ENCODE measurements around the gene VCAN. TPM values are rescaled to one million over a fixed set of nuclear protein-coding genes. Genes with fewer than 3 reads are reported as not detected.

Gene VCAN
- total RNA-seq, 4 donors from 2014 or later, result 66.9 to 117 (median 71.6) TPM

DNA sequence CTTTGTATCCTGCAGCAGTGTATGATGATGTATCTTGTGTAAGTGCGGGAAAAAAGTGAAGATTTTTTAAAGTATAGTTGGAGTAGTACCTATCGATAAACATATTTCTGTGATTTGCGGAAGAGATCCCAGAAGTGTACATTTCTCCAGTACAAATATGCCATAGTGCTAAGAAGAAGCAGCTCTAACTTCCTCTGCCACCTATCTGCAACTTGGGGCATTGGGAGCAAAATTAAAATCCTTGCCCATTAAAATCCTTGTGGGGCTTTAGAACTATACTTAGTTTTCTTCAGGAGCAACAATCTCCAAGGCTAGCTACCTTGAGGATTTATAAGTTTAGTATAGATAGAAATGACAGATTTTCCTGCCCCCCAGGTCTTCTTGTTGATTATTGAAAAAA lies 123.7 kb downstream of the VCAN start:
- Histone ChIP-seq H3K9me3 (no peaks in the 10 kb centered on the region), H3K4me3 (no peak overlapping the region), H3K27me3 (no peaks in the 10 kb centered on the region), H3K4me1 (no peaks in the 10 kb centered on the region), H3K27ac (replicated peaks in 1 of 4) (no peak overlapping the region), H3K36me3 (no peaks in the 10 kb centered on the region)
- no peak for TF ChIP-seq POLR2A (IDR thresholded peaks at IDR 0.05; ENCODE audit: low read depth)
- TF ChIP-seq EP300 (IDR thresholded peaks at IDR 0.05), result no peak
- TF ChIP-seq, protein P1, sequence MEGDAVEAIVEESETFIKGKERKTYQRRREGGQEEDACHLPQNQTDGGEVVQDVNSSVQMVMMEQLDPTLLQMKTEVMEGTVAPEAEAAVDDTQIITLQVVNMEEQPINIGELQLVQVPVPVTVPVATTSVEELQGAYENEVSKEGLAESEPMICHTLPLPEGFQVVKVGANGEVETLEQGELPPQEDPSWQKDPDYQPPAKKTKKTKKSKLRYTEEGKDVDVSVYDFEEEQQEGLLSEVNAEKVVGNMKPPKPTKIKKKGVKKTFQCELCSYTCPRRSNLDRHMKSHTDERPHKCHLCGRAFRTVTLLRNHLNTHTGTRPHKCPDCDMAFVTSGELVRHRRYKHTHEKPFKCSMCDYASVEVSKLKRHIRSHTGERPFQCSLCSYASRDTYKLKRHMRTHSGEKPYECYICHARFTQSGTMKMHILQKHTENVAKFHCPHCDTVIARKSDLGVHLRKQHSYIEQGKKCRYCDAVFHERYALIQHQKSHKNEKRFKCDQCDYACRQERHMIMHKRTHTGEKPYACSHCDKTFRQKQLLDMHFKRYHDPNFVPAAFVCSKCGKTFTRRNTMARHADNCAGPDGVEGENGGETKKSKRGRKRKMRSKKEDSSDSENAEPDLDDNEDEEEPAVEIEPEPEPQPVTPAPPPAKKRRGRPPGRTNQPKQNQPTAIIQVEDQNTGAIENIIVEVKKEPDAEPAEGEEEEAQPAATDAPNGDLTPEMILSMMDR (IDR thresholded peaks at IDR 0.05), result no peak
- no peak for TF ChIP-seq POLR2AphosphoS5 (IDR thresholded peaks at IDR 0.05)
- intact Hi-C loops (cut with DNase I), result no loop called here
- 96% methylated on average over 3 of the region's 3 CpGs for WGBS
- no peak for DNase-seq (ENCODE audit: extremely low spot score)

DNA sequence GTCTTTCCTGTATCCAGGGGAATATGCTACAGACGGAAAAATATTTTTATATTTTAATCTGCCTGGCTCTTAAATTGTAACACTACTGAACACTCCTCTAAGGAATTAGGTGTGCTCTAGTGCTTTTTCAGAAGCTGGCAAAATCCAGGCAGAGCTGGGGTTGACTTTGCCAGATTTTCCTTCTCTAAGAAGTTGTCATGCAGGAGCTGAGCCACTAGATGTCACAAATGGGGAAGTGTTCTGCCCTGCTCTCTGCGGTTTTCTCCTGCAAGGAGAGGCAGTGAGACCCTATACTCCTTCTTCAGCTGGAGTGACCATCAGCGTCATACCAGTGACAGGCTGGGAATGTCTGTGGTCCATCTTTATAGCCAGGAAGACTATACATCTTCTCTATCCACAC lies 136.6 kb downstream of the VCAN start:
- no peaks in the 10 kb centered on the region for H3K27me3 ChIP-seq
- H3K27ac ChIP-seq (replicated peaks in 1 of 4), result no peak overlapping the region
- intact Hi-C loops (cut with DNase I), result no loop called here
- no peaks in the 10 kb centered on the region for H3K9me3 ChIP-seq
- TF ChIP-seq, protein P1 (IDR thresholded peaks at IDR 0.05), result peak in 1 of 3 experiments; percentile 32
- no peak for TF ChIP-seq POLR2AphosphoS5 (IDR thresholded peaks at IDR 0.05)
- TF ChIP-seq EP300 (IDR thresholded peaks at IDR 0.05), result no peak
- H3K4me3 ChIP-seq, result no peak overlapping the region
- peak; percentile 37 for DNase-seq (ENCODE audit: extremely low spot score)
- H3K36me3 ChIP-seq, result no peaks in the 10 kb centered on the region
- no peaks in the 10 kb centered on the region for H3K4me1 ChIP-seq
- WGBS, result 23% methylated on average over 3 of the region's 3 CpGs

DNA sequence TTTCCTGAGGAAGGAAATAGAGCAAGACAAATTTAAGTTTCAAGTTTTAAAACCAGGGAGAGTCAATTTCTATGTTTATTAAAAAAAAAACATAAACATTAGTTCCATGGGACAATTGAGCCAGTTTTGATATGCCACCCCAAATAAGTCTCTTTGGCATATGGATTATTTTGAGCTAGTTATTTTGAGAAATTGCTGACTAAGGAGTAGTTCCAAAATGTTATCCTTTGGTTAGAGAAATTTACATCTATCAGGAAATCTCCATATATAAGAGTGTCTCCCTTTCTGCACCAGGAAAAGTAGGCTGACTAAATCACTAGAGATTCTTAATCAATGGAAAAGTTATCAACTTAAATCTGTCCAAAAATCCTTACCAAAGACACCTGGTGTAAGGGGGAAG lies 143.3 kb downstream of the VCAN start:
- H3K4me1 ChIP-seq, result no peaks in the 10 kb centered on the region
- H3K4me3 ChIP-seq, result no peak overlapping the region
- no peak overlapping the region for H3K27ac ChIP-seq (replicated peaks in 1 of 4)
- intact Hi-C loops (cut with DNase I), result no loop called here
- H3K36me3 ChIP-seq, result no peaks in the 10 kb centered on the region
- no peaks in the 10 kb centered on the region for H3K27me3 ChIP-seq
- TF ChIP-seq POLR2A (IDR thresholded peaks at IDR 0.05; ENCODE audit: low read depth) (no peak), POLR2AphosphoS5 (IDR thresholded peaks at IDR 0.05) (no peak)
- TF ChIP-seq, protein P1 (IDR thresholded peaks at IDR 0.05), result no peak
- peaks cover 0 to 17% (median 6%) of the 10 kb centered on the region in 4 donors for H3K9me3 ChIP-seq
- DNase-seq (ENCODE audit: extremely low spot score), result no peak

DNA sequence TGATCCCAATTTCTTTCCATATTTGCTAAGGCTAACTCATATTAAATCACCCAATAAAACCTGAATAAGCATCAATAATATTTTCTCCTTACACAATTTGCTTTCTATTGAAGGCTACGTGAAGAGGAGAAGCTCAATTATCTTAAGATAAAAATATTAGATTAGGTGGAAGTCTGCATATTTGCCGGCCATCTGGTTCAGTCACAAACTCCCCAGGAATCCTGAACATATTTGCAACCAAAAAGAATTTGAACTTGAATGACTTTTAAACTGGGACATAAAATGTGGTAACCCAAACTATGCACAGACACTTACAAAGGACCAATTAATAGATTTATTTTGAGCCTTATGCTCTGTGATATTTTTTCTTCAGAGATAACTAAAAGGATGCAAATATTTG lies 156.8 kb downstream of the VCAN start:
- H3K27me3 ChIP-seq, result no peaks in the 10 kb centered on the region
- no peaks in the 10 kb centered on the region for H3K9me3 ChIP-seq
- no peak for DNase-seq (ENCODE audit: extremely low spot score)
- no peak for TF ChIP-seq POLR2AphosphoS5 (IDR thresholded peaks at IDR 0.05)
- no peak for TF ChIP-seq POLR2A (IDR thresholded peaks at IDR 0.05; ENCODE audit: low read depth)
- TF ChIP-seq, protein P1 (IDR thresholded peaks at IDR 0.05), result no peak
- no peak for TF ChIP-seq EP300 (IDR thresholded peaks at IDR 0.05)
- no peak overlapping the region for H3K4me3 ChIP-seq
- intact Hi-C loops (cut with DNase I), result no loop called here
- no peaks in the 10 kb centered on the region for H3K36me3 ChIP-seq
- H3K4me1 ChIP-seq, result no peaks in the 10 kb centered on the region
- WGBS, result 59% methylated on average over 2 of the region's 2 CpGs
- H3K27ac ChIP-seq (replicated peaks in 1 of 4), result no peak overlapping the region

Other genes with a start within 250 kb of the VCAN start
- gene HAPLN1, start 249.1 kb downstream of the VCAN start, total RNA-seq, result 1 to 10 TPM in 1 of 4 donors, under 1 TPM in 3; 0.34 to 2.0 (median 0.40) TPM